HepG2 (cell line): ENCODE measurements around the gene CSNK2B. TPM values are rescaled to one million over a fixed set of nuclear protein-coding genes. Genes with fewer than 3 reads are reported as not detected.

ENCODE experiments used
- BORCS8-MEF2B ChIP-seq: sonication (generic); formaldehyde crosslinking; IDR thresholded peaks from 2 replicates; pipeline ENCODE4 v1.8.0; 2022; ENCODE audit warnings: mild to moderate bottlenecking, missing genetic modification reagents
- CAMTA2 ChIP-seq: sonication (generic); formaldehyde crosslinking; IDR thresholded peaks from 2 replicates; pipeline ENCODE4 v1.4.0; 2020; ENCODE audit warnings: mild to moderate bottlenecking, missing genetic modification reagents, borderline replicate concordance
- EEA1 ChIP-seq: sonication (generic); formaldehyde crosslinking; IDR thresholded peaks from 2 replicates; pipeline ENCODE4 v1.5.1; 2020; ENCODE audit warnings: mild to moderate bottlenecking, missing genetic modification reagents, borderline replicate concordance
- HNF4A ChIP-seq: sonication (generic); formaldehyde crosslinking; IDR thresholded peaks from 2 replicates; pipeline ENCODE4 v1.4.0; 2020; ENCODE audit warnings: missing genetic modification reagents
- HNRNPL ChIP-seq: fragments of 200-400 bp; formaldehyde crosslinking; IDR thresholded peaks from 2 replicates; pipeline ENCODE4 v1.6.1; 2017; ENCODE audit warnings: mild to moderate bottlenecking, low read depth, low read length
- NR2F1 ChIP-seq, 2 experiments: fragments of 450-650 bp in 1 of 2; formaldehyde crosslinking in 1 of 2; IDR thresholded peaks; 2 replicates each; pipeline versions ENCODE4 v1.5.0 to v1.6.1; 2016 to 2020; ENCODE audit warnings: mild to moderate bottlenecking in 1 of 2, missing compliant biosample characterization in 1 of 2, missing genetic modification reagents in 1 of 2, moderate library complexity in 1 of 2
- POLR2AphosphoS5 ChIP-seq: IDR thresholded peaks from 2 replicates; pipeline ENCODE4 v1.6.1; 2012; ENCODE audit warnings: low read depth, low read length
- RBFOX2 ChIP-seq: fragments of 200-400 bp; formaldehyde crosslinking; IDR thresholded peaks from 2 replicates; pipeline ENCODE4 v1.6.1; 2017; ENCODE audit warnings: low read depth, mild to moderate bottlenecking, low read length
- SIX1 ChIP-seq: sonication (generic); formaldehyde crosslinking; IDR thresholded peaks from 2 replicates; pipeline ENCODE4 v1.4.0; 2020; ENCODE audit warnings: missing genetic modification reagents, borderline replicate concordance
- SRF ChIP-seq: IDR thresholded peaks from 2 replicates; pipeline ENCODE4 v1.6.1; 2011; ENCODE audit warnings: mild to moderate bottlenecking, low read depth, low read length, moderate library complexity
- ZFX ChIP-seq: sonication (generic); formaldehyde crosslinking; IDR thresholded peaks from 2 replicates; pipeline ENCODE4 v1.4.0; 2020; ENCODE audit warnings: mild to moderate bottlenecking, low read depth, missing genetic modification reagents, moderate library complexity
- ZNF747 ChIP-seq: sonication (generic); formaldehyde crosslinking; IDR thresholded peaks from 2 replicates; pipeline ENCODE4 v1.8.1; 2023; ENCODE audit warnings: missing genetic modification reagents, mild to moderate bottlenecking, borderline replicate concordance
- ZSCAN20 ChIP-seq: sonication (generic); formaldehyde crosslinking; IDR thresholded peaks from 2 replicates; pipeline ENCODE4 v1.4.0; 2020; ENCODE audit warnings: missing genetic modification reagents, mild to moderate bottlenecking, borderline replicate concordance
- polyA plus RNA-seq, 8 experiments: library from polyadenylated mRNA; depleted of rRNA in 3 of 8; stranded (reverse) in 7 of 8; unstranded in 1 of 8; fragments of >200 nt; fragmentation: Illumina TruSeq in 4 of 8; extraction: Trizol in 4 of 8; gene quantifications; 2 replicates each; pipeline versions ENCODE4 v1.2.1 to v1.2.3, GENCODE V29; 2011 to 2016; ENCODE audit warnings: low read depth in 4 of 8, missing spikeins in 1 of 8, mixed read lengths in 1 of 8; ENCODE audit not compliant: insufficient read depth in 1 of 8
- total RNA-seq, 5 experiments: library from RNA; depleted of rRNA; stranded (reverse); fragments of >200 nt; fragmentation: Illumina TruSeq; extraction: Trizol; gene quantifications; 2 replicates each; pipeline ENCODE4 v1.2.3, GENCODE V29; 2016; ENCODE audit warnings: low read depth in 1 of 5
- TF ChIP-seq, protein P1 (sequence below), 2 experiments: sonication (generic) in 1 of 2; formaldehyde crosslinking in 1 of 2; IDR thresholded peaks; 2 replicates each; pipeline versions ENCODE4 v1.4.0 to v1.6.1; 2016 to 2020; ENCODE audit warnings: borderline replicate concordance in 1 of 2, low read depth in 1 of 2, mild to moderate bottlenecking in 1 of 2, missing genetic modification reagents in 1 of 2
- TF ChIP-seq, protein P2 (sequence below): IDR thresholded peaks from 2 replicates; pipeline ENCODE4 v1.6.1; 2016; ENCODE audit warnings: missing compliant biosample characterization, missing genetic modification reagents, borderline replicate concordance
- TF ChIP-seq, protein P3 (sequence below): sonication (generic); formaldehyde crosslinking; IDR thresholded peaks from 2 replicates; pipeline ENCODE4 v1.4.0; 2020; ENCODE audit warnings: missing genetic modification reagents, borderline replicate concordance
- TF ChIP-seq, protein P4 (sequence below): sonication (generic); formaldehyde crosslinking; IDR thresholded peaks from 2 replicates; pipeline ENCODE4 v1.8.1; 2023; ENCODE audit warnings: missing genetic modification reagents, inconsistent platforms, borderline replicate concordance

The CSNK2B gene
- total and polyA plus RNA-seq, 2 of the 13 experiments (the other 11 are each of a cell fraction or from before 2014, with no cell fraction given), result 111 to 296 TPM

DNA sequence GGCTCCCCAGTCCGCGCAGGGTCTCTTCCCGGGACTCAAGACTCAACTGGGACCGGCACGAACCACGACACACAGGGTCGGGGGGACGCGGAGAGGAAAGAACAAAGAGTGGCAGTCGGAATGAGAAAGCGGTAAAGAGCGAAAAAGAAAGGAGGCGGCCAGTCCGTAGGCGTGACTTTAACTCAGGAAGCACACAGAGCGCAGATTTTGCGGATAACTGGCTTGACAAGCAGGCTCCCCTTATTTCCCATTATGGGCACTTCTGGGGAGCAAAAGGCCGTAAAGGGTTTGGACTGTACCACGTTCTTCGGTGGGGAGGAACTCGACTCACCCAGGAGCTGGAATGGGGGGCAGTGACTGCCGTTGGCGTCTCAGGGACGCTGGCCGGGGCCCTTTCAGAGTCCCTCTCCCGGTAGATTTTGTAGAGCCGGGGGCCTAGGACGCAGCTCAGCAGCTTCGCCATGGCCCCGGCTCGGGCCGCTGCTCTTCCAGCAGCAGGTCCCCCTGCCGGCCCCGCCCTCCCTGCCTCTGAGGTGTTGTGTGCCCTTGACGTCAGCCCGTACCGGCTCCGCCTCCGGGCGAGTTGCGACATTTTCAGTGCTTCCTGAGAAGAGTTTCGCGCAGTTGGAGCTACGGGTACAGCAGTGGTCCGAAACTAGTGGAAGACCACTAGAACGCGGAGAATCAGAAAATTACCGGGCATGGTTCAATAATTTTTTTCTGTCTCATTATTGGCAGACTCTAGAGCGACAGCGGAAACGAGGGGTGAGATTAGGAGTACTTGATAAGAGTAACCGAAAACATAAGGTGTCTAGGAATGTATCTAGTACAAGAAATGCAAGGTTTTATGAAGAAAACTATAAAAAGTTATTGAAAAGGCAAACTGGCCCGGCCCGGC is 37.2 kb downstream of the CSNK2B start, which contains the start of gene ABHD16A (continued):
- TF ChIP-seq HNF4A (CRISPR knock-in tag) (peak; percentile 69), RBFOX2 (peak; percentile 86), EEA1 (CRISPR knock-in tag) (peak; percentile 54; the same call in 1 of the 2 replicates), HNRNPL (peak; percentile 47; the same call in 1 of the 2 replicates), NR2F1 (CRISPR knock-in tag; IDR thresholded peaks at IDR 0.05) (no peak), SIX1 (CRISPR knock-in tag) (no peak; the same call in 1 of the 2 replicates), ZSCAN20 (CRISPR knock-in tag) (peak; percentile 36; the same call in 1 of the 2 replicates), ZFX (CRISPR knock-in tag) (peak; percentile 94), BORCS8-MEF2B (CRISPR knock-in tag) (peak; percentile 88), CAMTA2 (CRISPR knock-in tag) (peak; percentile 38; the same call in 1 of the 2 replicates), POLR2AphosphoS5 (peak; percentile 92), ZNF747 (CRISPR knock-in tag) (peak; percentile 79; the same call in 1 of the 2 replicates), SRF (peak; percentile 59; the same call in 1 of the 2 replicates)
- TF ChIP-seq, protein P1, sequence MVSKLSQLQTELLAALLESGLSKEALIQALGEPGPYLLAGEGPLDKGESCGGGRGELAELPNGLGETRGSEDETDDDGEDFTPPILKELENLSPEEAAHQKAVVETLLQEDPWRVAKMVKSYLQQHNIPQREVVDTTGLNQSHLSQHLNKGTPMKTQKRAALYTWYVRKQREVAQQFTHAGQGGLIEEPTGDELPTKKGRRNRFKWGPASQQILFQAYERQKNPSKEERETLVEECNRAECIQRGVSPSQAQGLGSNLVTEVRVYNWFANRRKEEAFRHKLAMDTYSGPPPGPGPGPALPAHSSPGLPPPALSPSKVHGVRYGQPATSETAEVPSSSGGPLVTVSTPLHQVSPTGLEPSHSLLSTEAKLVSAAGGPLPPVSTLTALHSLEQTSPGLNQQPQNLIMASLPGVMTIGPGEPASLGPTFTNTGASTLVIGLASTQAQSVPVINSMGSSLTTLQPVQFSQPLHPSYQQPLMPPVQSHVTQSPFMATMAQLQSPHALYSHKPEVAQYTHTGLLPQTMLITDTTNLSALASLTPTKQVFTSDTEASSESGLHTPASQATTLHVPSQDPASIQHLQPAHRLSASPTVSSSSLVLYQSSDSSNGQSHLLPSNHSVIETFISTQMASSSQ (IDR thresholded peaks at IDR 0.05; ENCODE audit: low read depth), result no peak; the same call in 1 of the 2 replicates
- TF ChIP-seq, protein P1 (CRISPR knock-in tag; IDR thresholded peaks at IDR 0.05; ENCODE audit: borderline replicate concordance), result peak; percentile 75; the same call in 1 of the 2 replicates
- TF ChIP-seq, protein P2, sequence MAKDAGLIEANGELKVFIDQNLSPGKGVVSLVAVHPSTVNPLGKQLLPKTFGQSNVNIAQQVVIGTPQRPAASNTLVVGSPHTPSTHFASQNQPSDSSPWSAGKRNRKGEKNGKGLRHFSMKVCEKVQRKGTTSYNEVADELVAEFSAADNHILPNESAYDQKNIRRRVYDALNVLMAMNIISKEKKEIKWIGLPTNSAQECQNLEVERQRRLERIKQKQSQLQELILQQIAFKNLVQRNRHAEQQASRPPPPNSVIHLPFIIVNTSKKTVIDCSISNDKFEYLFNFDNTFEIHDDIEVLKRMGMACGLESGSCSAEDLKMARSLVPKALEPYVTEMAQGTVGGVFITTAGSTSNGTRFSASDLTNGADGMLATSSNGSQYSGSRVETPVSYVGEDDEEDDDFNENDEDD, result 0 out of 2 replicates have a peak, but pooled peaks have one; percentile 56
- TF ChIP-seq, protein P3, sequence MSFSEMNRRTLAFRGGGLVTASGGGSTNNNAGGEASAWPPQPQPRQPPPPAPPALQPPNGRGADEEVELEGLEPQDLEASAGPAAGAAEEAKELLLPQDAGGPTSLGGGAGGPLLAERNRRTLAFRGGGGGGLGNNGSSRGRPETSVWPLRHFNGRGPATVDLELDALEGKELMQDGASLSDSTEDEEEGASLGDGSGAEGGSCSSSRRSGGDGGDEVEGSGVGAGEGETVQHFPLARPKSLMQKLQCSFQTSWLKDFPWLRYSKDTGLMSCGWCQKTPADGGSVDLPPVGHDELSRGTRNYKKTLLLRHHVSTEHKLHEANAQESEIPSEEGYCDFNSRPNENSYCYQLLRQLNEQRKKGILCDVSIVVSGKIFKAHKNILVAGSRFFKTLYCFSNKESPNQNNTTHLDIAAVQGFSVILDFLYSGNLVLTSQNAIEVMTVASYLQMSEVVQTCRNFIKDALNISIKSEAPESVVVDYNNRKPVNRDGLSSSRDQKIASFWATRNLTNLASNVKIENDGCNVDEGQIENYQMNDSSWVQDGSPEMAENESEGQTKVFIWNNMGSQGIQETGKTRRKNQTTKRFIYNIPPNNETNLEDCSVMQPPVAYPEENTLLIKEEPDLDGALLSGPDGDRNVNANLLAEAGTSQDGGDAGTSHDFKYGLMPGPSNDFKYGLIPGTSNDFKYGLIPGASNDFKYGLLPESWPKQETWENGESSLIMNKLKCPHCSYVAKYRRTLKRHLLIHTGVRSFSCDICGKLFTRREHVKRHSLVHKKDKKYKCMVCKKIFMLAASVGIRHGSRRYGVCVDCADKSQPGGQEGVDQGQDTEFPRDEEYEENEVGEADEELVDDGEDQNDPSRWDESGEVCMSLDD (CRISPR knock-in tag), result peak; percentile 21; the same call in 1 of the 2 replicates
- TF ChIP-seq, protein P4, sequence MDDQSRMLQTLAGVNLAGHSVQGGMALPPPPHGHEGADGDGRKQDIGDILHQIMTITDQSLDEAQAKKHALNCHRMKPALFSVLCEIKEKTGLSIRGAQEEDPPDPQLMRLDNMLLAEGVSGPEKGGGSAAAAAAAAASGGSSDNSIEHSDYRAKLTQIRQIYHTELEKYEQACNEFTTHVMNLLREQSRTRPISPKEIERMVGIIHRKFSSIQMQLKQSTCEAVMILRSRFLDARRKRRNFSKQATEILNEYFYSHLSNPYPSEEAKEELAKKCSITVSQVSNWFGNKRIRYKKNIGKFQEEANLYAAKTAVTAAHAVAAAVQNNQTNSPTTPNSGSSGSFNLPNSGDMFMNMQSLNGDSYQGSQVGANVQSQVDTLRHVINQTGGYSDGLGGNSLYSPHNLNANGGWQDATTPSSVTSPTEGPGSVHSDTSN (CRISPR knock-in tag), result no peak; the same call in 1 of the 2 replicates
